ENCODE measurements around the gene MOSMO. TPM values are rescaled to one million over a fixed set of nuclear protein-coding genes. Genes with fewer than 3 reads are reported as not detected.

The MOSMO gene
- total RNA-seq (22.0 and 23.2 TPM in 2 replicates), polyA plus RNA-seq (11.9 and 15.9 TPM in 2 replicates), polyA minus RNA-seq (13.9 and 17.7 TPM in 2 replicates), Bru-seq, nascent RNA (percentile 91 among the genes with signal in this experiment), BruChase-seq, experiment 1, labeled RNA remaining after a 6-hour chase (percentile 80 among the genes with signal in this experiment), BruChase-seq, experiment 2, labeled RNA remaining after a 2-hour chase (percentile 86 among the genes with signal in this experiment)
- polyA plus RNA-seq (2011; cell fraction: cytosol; rRNA removed): 11.9 and 13.4 TPM in 2 replicates
- polyA plus RNA-seq (2011; cell fraction: nucleus; rRNA removed): 44.7 and 56.1 TPM in 2 replicates
- 26.3 and 39.4 TPM in 2 replicates for polyA plus RNA-seq (2012)
- 2.8 TPM for polyA minus RNA-seq (2011; cell fraction: cytosol; rRNA and poly(A)+ RNA removed)
- 35.2 and 44.7 TPM in 2 replicates for polyA minus RNA-seq (2011; cell fraction: nucleus; rRNA and poly(A)+ RNA removed)
- long read RNA-seq, partial matches to known transcripts: 0 of 5 reads
- long read RNA-seq, other reads (novel, unspliced or antisense): 4 of 5 reads

- Histone ChIP-seq H3K27me3 (ENCODE audit: control insufficient read depth in 2 of 2, insufficient read depth in 2 of 2, low read length in 2 of 2) (no peaks in the 10 kb centered on the region), H3K4me1 (ENCODE audit: control insufficient read depth, extremely low read depth, insufficient read depth, low read length) (peaks cover 20% of the 10 kb centered on the region), H4K20me1 (replicated peaks; ENCODE audit: control insufficient read depth, extremely low read depth, insufficient read depth, low read length) (peaks cover 3% of the 10 kb centered on the region), H3K4me2 (ENCODE audit: insufficient read depth, low read length) (peak within 1 kb of the TSS; percentile 73), H3K4me3 (replicated peaks in 1 of 3; ENCODE audit: insufficient read depth in 1 of 3, low read depth in 1 of 3, low read length in 3 of 3) (peak within 1 kb of the TSS; percentile 63 to 86 (median 76)), H3K9me1 (replicated peaks; ENCODE audit: control insufficient read depth, extremely low read depth, insufficient read depth, low read length) (no peaks in the 10 kb centered on the region), H3K27ac (ENCODE audit: insufficient read depth, low read depth, low read length) (peak within 1 kb of the TSS; percentile 56), H3K9me3 (replicated peaks; ENCODE audit: control insufficient read depth, insufficient read depth, low read length) (no peaks in the 10 kb centered on the region), H3K79me2 (ENCODE audit: control insufficient read depth, insufficient read depth, low read length) (peaks cover 45% of the 10 kb centered on the region), H3K9ac (replicated peaks; ENCODE audit: extremely low read depth, insufficient read depth, low read length) (peak within 1 kb of the TSS; percentile 81), H2AFZ (ENCODE audit: low read depth, low read length) (peak within 1 kb of the TSS; percentile 33), H3K36me3 (ENCODE audit: control insufficient read depth in 2 of 2, extremely low read depth in 1 of 2, insufficient read depth in 2 of 2, low read length in 2 of 2) (no peaks in the 10 kb centered on the region)
- BruUV-seq (replicated peaks): TSS peak; percentile 88
- ChIA-PET CTCF (interaction anchor here (0.7 to 27.0 kb wide), 15 partner anchors 9 to 181 kb away, joined by 3 to 994 read pairs (median 5); no protein-coding TSS in a partner anchor), POLR2A (interaction anchor here (0.5 to 1.4 kb wide), 4 partner anchors 19 to 414 kb away, joined by 3 to 12 read pairs (median 4); no protein-coding TSS in a partner anchor)
- dilution Hi-C loops (cut with MboI; ENCODE audit: extremely low pct_ligation_motif_present, low sequenced_read_pairs): no loop called here
- DNase-seq (ENCODE audit: low read depth, low spot score) (peak; percentile 72), FAIRE-seq (peak; percentile 68)
- TF ChIP-seq EZH2 (IDR thresholded peaks at IDR 0.05; ENCODE audit: borderline replicate concordance, low read depth, low read length, severe bottlenecking) (no peak), POLR2A (IDR thresholded peaks at IDR 0.05; ENCODE audit: low read depth, low read length) (peak; percentile 58), POLR2AphosphoS5 (IDR thresholded peaks at IDR 0.05; ENCODE audit: insufficient read depth, low read depth, low read length) (peak; percentile 85)
- TF ChIP-seq, protein P1, sequence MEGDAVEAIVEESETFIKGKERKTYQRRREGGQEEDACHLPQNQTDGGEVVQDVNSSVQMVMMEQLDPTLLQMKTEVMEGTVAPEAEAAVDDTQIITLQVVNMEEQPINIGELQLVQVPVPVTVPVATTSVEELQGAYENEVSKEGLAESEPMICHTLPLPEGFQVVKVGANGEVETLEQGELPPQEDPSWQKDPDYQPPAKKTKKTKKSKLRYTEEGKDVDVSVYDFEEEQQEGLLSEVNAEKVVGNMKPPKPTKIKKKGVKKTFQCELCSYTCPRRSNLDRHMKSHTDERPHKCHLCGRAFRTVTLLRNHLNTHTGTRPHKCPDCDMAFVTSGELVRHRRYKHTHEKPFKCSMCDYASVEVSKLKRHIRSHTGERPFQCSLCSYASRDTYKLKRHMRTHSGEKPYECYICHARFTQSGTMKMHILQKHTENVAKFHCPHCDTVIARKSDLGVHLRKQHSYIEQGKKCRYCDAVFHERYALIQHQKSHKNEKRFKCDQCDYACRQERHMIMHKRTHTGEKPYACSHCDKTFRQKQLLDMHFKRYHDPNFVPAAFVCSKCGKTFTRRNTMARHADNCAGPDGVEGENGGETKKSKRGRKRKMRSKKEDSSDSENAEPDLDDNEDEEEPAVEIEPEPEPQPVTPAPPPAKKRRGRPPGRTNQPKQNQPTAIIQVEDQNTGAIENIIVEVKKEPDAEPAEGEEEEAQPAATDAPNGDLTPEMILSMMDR (IDR thresholded peaks at IDR 0.05; ENCODE audit: extremely low read depth in 1 of 2, insufficient read depth in 1 of 2, low read depth in 1 of 2, low read length in 2 of 2): peak in 1 of 2 donors; percentile 9
- intact Hi-C loops (cut with micrococcal nuclease): loop anchor here (1.0 kb wide), 2 partner anchors 19 to 39 kb away; no protein-coding TSS in a partner anchor
Measured at GRCh38 chr16:22007509-22008214, at the start of gene MOSMO. MOSMO (plus strand) TSS chr16:22008111; CDS start chr16:22008302, 191 bp downstream.

Measured in endothelial cell of umbilical vein (primary cell).